Measurements from ENCODE around the gene ACBD4.

The ACBD4 gene

GRCh38 chr17:45164734-45165269 lies 29.3 kb downstream of the ACBD4 start:
- in situ Hi-C loops (cut with HindIII; ENCODE audit: low sequenced_read_pairs) = no loop called here
- no peak for TF ChIP-seq CTCF (IDR thresholded peaks at IDR 0.05; ENCODE audit: low read depth, low read length, missing control alignments)
- H3K4me3 ChIP-seq (ENCODE audit: low read depth, low read length) = no peak overlapping the region
- no peak for DNase-seq (ENCODE audit: low read depth)

GRCh38 chr17:45168991-45169752 lies 33.7 kb downstream of the ACBD4 start:
- DNase-seq (ENCODE audit: low read depth) = no peak
- no peak overlapping the region for H3K4me3 ChIP-seq (ENCODE audit: low read depth, low read length)
- in situ Hi-C loops (cut with HindIII; ENCODE audit: low sequenced_read_pairs) = no loop called here

GRCh38 chr17:45170280-45170930 lies 34.9 kb downstream of the ACBD4 start:
- DNase-seq (ENCODE audit: low read depth) = no peak
- H3K4me3 ChIP-seq (ENCODE audit: low read depth, low read length) = no peak overlapping the region
- in situ Hi-C loops (cut with HindIII; ENCODE audit: low sequenced_read_pairs) = no loop called here
- TF ChIP-seq CTCF (IDR thresholded peaks at IDR 0.05; ENCODE audit: low read depth, low read length, missing control alignments) = no peak

More at GRCh38 chr17:45168991-45169752, 33.7 kb downstream of the ACBD4 start:
- no peak for TF ChIP-seq CTCF (IDR thresholded peaks at IDR 0.05; ENCODE audit: low read depth, low read length, missing control alignments)

GRCh38 chr17:45170931-45171337 lies 35.4 kb downstream of the ACBD4 start:
- no peak for TF ChIP-seq CTCF (IDR thresholded peaks at IDR 0.05; ENCODE audit: low read depth, low read length, missing control alignments)
- no peak overlapping the region for H3K4me3 ChIP-seq (ENCODE audit: low read depth, low read length)
- DNase-seq (ENCODE audit: low read depth) = no peak
- in situ Hi-C loops (cut with HindIII; ENCODE audit: low sequenced_read_pairs) = no loop called here

GRCh38 chr17:45171338-45172231 lies 36.1 kb downstream of the ACBD4 start:
- in situ Hi-C loops (cut with HindIII; ENCODE audit: low sequenced_read_pairs) = no loop called here
- TF ChIP-seq CTCF (IDR thresholded peaks at IDR 0.05; ENCODE audit: low read depth, low read length, missing control alignments) = no peak
- H3K4me3 ChIP-seq (ENCODE audit: low read depth, low read length) = no peak overlapping the region
- no peak for DNase-seq (ENCODE audit: low read depth)

DNA sequence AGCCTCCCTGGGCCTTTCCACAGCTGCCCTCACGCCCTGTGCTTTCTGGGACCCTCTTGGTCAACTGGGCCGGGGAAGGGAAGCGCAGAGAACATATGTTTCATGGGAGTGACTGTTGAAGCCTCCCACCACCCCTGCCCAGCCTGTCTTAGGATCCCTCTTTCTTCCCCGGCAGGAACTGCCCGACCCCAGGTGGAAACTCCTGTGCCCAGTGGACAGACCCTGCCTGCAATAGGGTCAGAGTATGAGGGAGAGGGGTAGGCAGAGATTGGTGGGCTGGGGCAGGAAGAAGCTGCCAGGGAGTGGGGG lies 36.7 kb downstream of the ACBD4 start:
- DNase-seq (ENCODE audit: low read depth) = no peak
- no peak for TF ChIP-seq CTCF (IDR thresholded peaks at IDR 0.05; ENCODE audit: low read depth, low read length, missing control alignments)
- in situ Hi-C loops (cut with HindIII; ENCODE audit: low sequenced_read_pairs) = no loop called here
- H3K4me3 ChIP-seq (ENCODE audit: low read depth, low read length) = no peak overlapping the region
